ENCODE measurements around the gene FEV.

- TF ChIP-seq CTCF (IDR thresholded peaks at IDR 0.05) (no peak), POLR2A (IDR thresholded peaks at IDR 0.05) (no peak)
These were observed 28.9 kb downstream of the FEV start for GRCh38 chr2:218956039-218956438.

Data from lower leg skin (tissue), 3 donors.